Kidney (tissue), 14 donors: Measurements from ENCODE around the gene WDR62. TPM values are rescaled to one million over a fixed set of nuclear protein-coding genes. Genes with fewer than 3 reads are reported as not detected.

Experiments used
- DNase-seq, 5 donors: peaks; one replicate each; pipeline ENCODE4 v3.0.0-alpha.2; 2013 to 2020
- FAIRE-seq: peaks from 2 replicates; lab custom pipeline; 2012; peaks lifted over from hg19 to GRCh38; lab: Jason Lieb, UNC
- H3K27ac ChIP-seq, 2 donors: one replicate each; pipeline ENCODE4 v1.7.0; 2013; ENCODE audit warnings: low read depth in 2 of 2, low read length in 2 of 2, inconsistent platforms in 1 of 2
- H3K27me3 ChIP-seq: one replicate; pipeline ENCODE4 v1.7.1; 2013; ENCODE audit warnings: low read length, inconsistent platforms; ENCODE audit not compliant: control insufficient read depth, insufficient read depth
- H3K36me3 ChIP-seq, 3 donors: one replicate each; pipeline versions ENCODE4 v1.7.0 to v1.7.1; 2013; ENCODE audit warnings: low read length in 3 of 3, control low read depth in 1 of 3, inconsistent platforms in 1 of 3; ENCODE audit not compliant: insufficient read depth in 3 of 3, control insufficient read depth in 2 of 3
- H3K4me1 ChIP-seq, 3 donors: one replicate each; pipeline versions ENCODE4 v1.7.0 to v1.7.1; 2013; ENCODE audit warnings: low read length in 3 of 3, inconsistent platforms in 1 of 3, low read depth in 1 of 3; ENCODE audit not compliant: control insufficient read depth in 2 of 3, insufficient read depth in 2 of 3
- H3K4me3 ChIP-seq, 3 donors: one replicate each; pipeline versions ENCODE4 v1.7.0 to v1.8.1; 2013; ENCODE audit warnings: low read length in 3 of 3, control low read depth in 1 of 3, inconsistent platforms in 1 of 3
- H3K9ac ChIP-seq, 3 donors: one replicate each; pipeline versions ENCODE4 v1.7.0 to v1.7.1; 2013; ENCODE audit warnings: low read length in 3 of 3, control low read depth in 1 of 3, inconsistent platforms in 1 of 3
- H3K9me3 ChIP-seq, 3 donors: one replicate each; pipeline versions ENCODE4 v1.7.0 to v1.7.1; 2013; ENCODE audit warnings: low read length in 3 of 3, control low read depth in 1 of 3, inconsistent platforms in 1 of 3; ENCODE audit not compliant: control insufficient read depth in 2 of 3, insufficient read depth in 1 of 3
- intact Hi-C: fragments of 100-400 bp; cut with DNase I; formaldehyde crosslinking; loops from one replicate; pipeline ENCODE4 v1.11.1; 2022
- polyA plus RNA-seq: library from polyadenylated mRNA; stranded (reverse); fragments of 350-450 nt; fragmentation: Illumina TruSeq; extraction: RNeasy Lipid Tissue Mini Kit (QIAGEN cat#74804); gene quantifications from one replicate; pipeline ENCODE4 v1.2.3, GENCODE V29; 2014; ENCODE audit warnings: low read depth, low replicate concordance; ENCODE audit not compliant: insufficient read depth
- total RNA-seq: library from RNA; stranded (reverse); fragmentation: NEBNext Ultra II Directional; extraction: Animal tissue kit (Norgen Biotek cat#: 25700); gene quantifications from one replicate; pipeline ENCODE4 v1.2.1, GENCODE V29; 2021
- TF ChIP-seq, protein P1 (sequence below): IDR thresholded peaks from 3 replicates; pipeline ENCODE4 v1.5.1; 2012; ENCODE audit warnings: mild to moderate bottlenecking, moderate library complexity, borderline replicate concordance; ENCODE audit not compliant: insufficient read depth; ENCODE audit errors: extremely low read depth
- donor health status: control.
- donor health status: control.
- donor health status: control.
- donor health status: control.
- donor health status: control.
- donor health status: DM: yes; HTN: yes; CAD: no.
- donor health status: Normal renal cell carcinoma (clear cell type).

The WDR62 gene
- total and polyA plus RNA-seq, 2 donors from 2014 or later = 0.58 to 0.69 TPM

DNA sequence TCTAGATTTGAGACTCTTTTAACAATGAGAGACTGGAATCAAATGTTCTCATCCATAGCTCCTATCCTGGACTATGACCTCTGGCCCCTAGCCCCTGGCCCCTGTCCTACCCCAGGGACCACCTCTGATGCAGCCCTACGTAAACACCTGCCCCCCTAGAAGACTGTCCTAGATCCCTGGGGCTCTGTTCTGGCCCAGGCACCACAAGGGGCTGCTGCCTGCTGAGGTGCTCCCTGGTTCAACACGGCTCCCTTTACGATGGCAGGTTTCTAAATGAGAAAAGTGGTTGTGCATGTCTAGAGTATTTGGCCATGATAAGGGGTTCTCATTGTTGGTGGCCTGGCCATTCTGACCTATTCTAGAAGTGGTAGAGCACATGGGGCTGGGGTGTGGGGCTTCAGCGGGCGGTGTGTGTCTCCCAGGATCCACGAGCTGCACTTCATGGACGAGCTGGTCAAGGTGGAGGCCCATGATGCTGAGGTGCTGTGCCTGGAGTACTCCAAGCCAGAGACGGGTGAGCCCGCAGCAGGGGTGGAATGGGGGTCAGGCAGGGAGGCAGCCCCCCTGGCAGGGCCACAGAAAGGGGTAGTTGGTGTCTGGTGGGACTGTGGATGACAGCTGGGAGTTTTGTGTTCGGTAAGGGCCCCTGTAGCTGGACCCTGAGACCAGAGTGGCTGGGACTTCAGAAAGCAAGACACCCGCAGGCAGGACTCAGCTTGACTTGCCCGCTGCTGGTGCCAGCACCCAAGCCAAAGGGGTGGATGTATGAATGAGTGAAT is 29.7 kb downstream of the WDR62 start:
- intact Hi-C loops = no loop called here
- no peaks in the 10 kb centered on the region for H3K9me3 ChIP-seq
- FAIRE-seq (no peak), DNase-seq (no peak)
- no peaks in the 10 kb centered on the region for H3K27me3 ChIP-seq
- H3K27ac ChIP-seq = no peak overlapping the region
- H3K4me3 ChIP-seq = no peak overlapping the region
- TF ChIP-seq, protein P1, sequence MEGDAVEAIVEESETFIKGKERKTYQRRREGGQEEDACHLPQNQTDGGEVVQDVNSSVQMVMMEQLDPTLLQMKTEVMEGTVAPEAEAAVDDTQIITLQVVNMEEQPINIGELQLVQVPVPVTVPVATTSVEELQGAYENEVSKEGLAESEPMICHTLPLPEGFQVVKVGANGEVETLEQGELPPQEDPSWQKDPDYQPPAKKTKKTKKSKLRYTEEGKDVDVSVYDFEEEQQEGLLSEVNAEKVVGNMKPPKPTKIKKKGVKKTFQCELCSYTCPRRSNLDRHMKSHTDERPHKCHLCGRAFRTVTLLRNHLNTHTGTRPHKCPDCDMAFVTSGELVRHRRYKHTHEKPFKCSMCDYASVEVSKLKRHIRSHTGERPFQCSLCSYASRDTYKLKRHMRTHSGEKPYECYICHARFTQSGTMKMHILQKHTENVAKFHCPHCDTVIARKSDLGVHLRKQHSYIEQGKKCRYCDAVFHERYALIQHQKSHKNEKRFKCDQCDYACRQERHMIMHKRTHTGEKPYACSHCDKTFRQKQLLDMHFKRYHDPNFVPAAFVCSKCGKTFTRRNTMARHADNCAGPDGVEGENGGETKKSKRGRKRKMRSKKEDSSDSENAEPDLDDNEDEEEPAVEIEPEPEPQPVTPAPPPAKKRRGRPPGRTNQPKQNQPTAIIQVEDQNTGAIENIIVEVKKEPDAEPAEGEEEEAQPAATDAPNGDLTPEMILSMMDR = no peak
- H3K4me1 ChIP-seq = no peaks in the 10 kb centered on the region
- no peaks in the 10 kb centered on the region for H3K36me3 ChIP-seq
- H3K9ac ChIP-seq = no peak overlapping the region

DNA sequence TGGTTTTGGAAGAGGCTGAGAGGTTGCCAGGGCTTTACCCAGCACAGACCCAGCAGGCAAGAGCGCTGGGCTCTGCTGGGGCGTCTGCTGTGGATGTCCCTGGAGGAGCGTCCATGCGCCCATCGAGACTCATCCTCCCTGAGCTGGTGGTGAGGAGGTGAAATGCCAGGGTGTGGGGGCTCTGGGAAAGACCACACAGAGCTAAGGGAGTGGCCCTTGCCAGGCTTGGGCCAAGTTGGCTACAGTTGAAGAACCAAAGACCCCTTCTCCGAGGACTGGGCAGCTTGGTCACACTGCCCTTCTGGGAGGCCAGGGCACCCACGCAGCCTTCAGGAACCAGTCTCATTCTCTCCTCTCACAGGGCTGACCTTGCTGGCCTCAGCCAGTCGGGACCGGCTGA is 31.6 kb downstream of the WDR62 start:
- H3K4me3 ChIP-seq = no peak overlapping the region
- DNase-seq (no peak), FAIRE-seq (no peak)
- no peaks in the 10 kb centered on the region for H3K9me3 ChIP-seq
- H3K27ac ChIP-seq = no peak overlapping the region
- no peak overlapping the region for H3K9ac ChIP-seq
- intact Hi-C loops = no loop called here
- H3K36me3 ChIP-seq = no peaks in the 10 kb centered on the region
- H3K4me1 ChIP-seq = no peaks in the 10 kb centered on the region
- TF ChIP-seq, protein P1 = no peak
- H3K27me3 ChIP-seq = no peaks in the 10 kb centered on the region

DNA sequence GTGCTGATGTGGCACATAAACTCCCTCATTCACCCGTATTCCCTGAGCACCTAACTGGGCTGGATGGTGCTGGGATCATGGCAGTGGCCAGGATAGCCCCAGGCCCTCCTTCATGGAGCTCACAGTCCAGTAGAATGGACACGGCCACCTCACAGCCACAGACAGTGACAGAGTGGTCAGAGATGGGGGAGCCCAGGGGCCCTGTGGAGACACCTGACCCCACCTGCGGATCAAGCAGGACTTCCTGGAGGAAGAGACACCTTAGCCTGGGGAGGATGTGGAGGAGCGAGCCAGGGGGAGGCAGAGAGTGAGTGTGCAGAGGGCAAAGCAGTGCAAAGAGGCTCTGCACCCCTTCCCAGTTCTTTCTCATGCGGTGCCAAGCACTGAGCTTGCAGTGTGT is 35.1 kb downstream of the WDR62 start:
- Histone ChIP-seq H3K27me3 (no peaks in the 10 kb centered on the region), H3K4me1 (no peaks in the 10 kb centered on the region), H3K9me3 (no peaks in the 10 kb centered on the region), H3K36me3 (no peaks in the 10 kb centered on the region), H3K4me3 (no peak overlapping the region), H3K9ac (no peak overlapping the region), H3K27ac (no peak overlapping the region)
- no peak for DNase-seq
- intact Hi-C loops = no loop called here
- FAIRE-seq = no peak
- TF ChIP-seq, protein P1 = no peak
